Skeletal muscle tissue (tissue), 4 donors: ENCODE data around the gene DLG5. TPM values are rescaled to one million over a fixed set of nuclear protein-coding genes. Genes with fewer than 3 reads are reported as not detected.

Source experiments
- H3K27ac ChIP-seq: one replicate; pipeline ENCODE4 v1.7.0; 2013; ENCODE audit warnings: mild to moderate bottlenecking, low read depth, low read length, inconsistent platforms
- H3K27me3 ChIP-seq, 3 donors: one replicate each; pipeline ENCODE4 v1.7.0; 2013; ENCODE audit warnings: low read length in 3 of 3; ENCODE audit not compliant: control insufficient read depth in 3 of 3, insufficient read depth in 3 of 3
- H3K36me3 ChIP-seq, 3 donors: one replicate each; pipeline ENCODE4 v1.7.0; 2013; ENCODE audit warnings: low read length in 3 of 3; ENCODE audit not compliant: control insufficient read depth in 3 of 3, insufficient read depth in 3 of 3
- H3K4me1 ChIP-seq, 3 donors: one replicate each; pipeline ENCODE4 v1.7.0; 2013; ENCODE audit warnings: low read length in 3 of 3, mild to moderate bottlenecking in 3 of 3; ENCODE audit not compliant: control insufficient read depth in 3 of 3, insufficient read depth in 3 of 3
- H3K4me3 ChIP-seq, 3 donors: one replicate each; pipeline ENCODE4 v1.7.0; 2013; ENCODE audit warnings: low read length in 3 of 3
- H3K9ac ChIP-seq, 3 donors: one replicate each; pipeline ENCODE4 v1.7.0; 2013; ENCODE audit warnings: low read length in 3 of 3, mild to moderate bottlenecking in 3 of 3, moderate library complexity in 2 of 3, low read depth in 1 of 3
- H3K9me3 ChIP-seq, 3 donors: one replicate each; pipeline ENCODE4 v1.7.0; 2013; ENCODE audit warnings: low read length in 3 of 3; ENCODE audit not compliant: control insufficient read depth in 3 of 3
- total RNA-seq: library from RNA; depleted of rRNA; stranded (reverse); fragments of >200 nt; gene quantifications from one replicate; pipeline ENCODE4 v1.2.3, GENCODE V29; 2014
- donor health status: Osteomylitis.

Gene DLG5
- total RNA-seq, 1 donor from 2014 or later: 14.1 TPM

GRCh38 chr10:77809336-77809735 is 117.2 kb downstream of the DLG5 start:
- Histone ChIP-seq H3K36me3 (peaks cover 76 to 80% (median 79%) of the 10 kb centered on the region in 3 donors), H3K4me3 (no peak overlapping the region), H3K27ac (no peak overlapping the region)

GRCh38 chr10:77807706-77808105 is 118.8 kb downstream of the DLG5 start:
- H3K9ac ChIP-seq: no peak overlapping the region
- peaks cover 70 to 80% (median 73%) of the 10 kb centered on the region in 3 donors for H3K36me3 ChIP-seq
- H3K4me1 ChIP-seq: no peaks in the 10 kb centered on the region
- no peaks in the 10 kb centered on the region for H3K9me3 ChIP-seq
- H3K27me3 ChIP-seq: no peaks in the 10 kb centered on the region
- no peak overlapping the region for H3K4me3 ChIP-seq
- no peak overlapping the region for H3K27ac ChIP-seq

More at GRCh38 chr10:77809336-77809735, 117.2 kb downstream of the DLG5 start:
- Histone ChIP-seq H3K27me3 (no peaks in the 10 kb centered on the region), H3K4me1 (no peaks in the 10 kb centered on the region), H3K9ac (no peak overlapping the region), H3K9me3 (no peaks in the 10 kb centered on the region)

- Histone ChIP-seq H3K9me3 (no peaks in the 10 kb centered on the region), H3K9ac (no peak overlapping the region), H3K4me3 (no peak overlapping the region), H3K27ac (no peak overlapping the region), H3K27me3 (no peaks in the 10 kb centered on the region), H3K36me3 (peaks cover 59 to 80% (median 63%) of the 10 kb centered on the region in 3 donors), H3K4me1 (no peaks in the 10 kb centered on the region)
Measured at GRCh38 chr10:77806511-77807157, 119.9 kb downstream of the DLG5 start.

GRCh38 chr10:77805676-77806075 is 120.9 kb downstream of the DLG5 start:
- Histone ChIP-seq H3K36me3 (peaks cover 52 to 74% (median 53%) of the 10 kb centered on the region in 3 donors), H3K27me3 (no peaks in the 10 kb centered on the region), H3K9ac (no peak overlapping the region), H3K27ac (no peak overlapping the region), H3K4me1 (no peaks in the 10 kb centered on the region), H3K4me3 (no peak overlapping the region), H3K9me3 (no peaks in the 10 kb centered on the region)

- Histone ChIP-seq H3K27ac (no peak overlapping the region), H3K9me3 (no peaks in the 10 kb centered on the region), H3K36me3 (peaks cover 42 to 72% (median 44%) of the 10 kb centered on the region in 3 donors), H3K9ac (no peak overlapping the region), H3K27me3 (no peaks in the 10 kb centered on the region), H3K4me3 (no peak overlapping the region), H3K4me1 (no peaks in the 10 kb centered on the region)
Measured at GRCh38 chr10:77804371-77804770, 122.2 kb downstream of the DLG5 start.

- Histone ChIP-seq H3K9me3 (no peaks in the 10 kb centered on the region), H3K27me3 (no peaks in the 10 kb centered on the region), H3K36me3 (peaks cover 41 to 64% (median 44%) of the 10 kb centered on the region in 3 donors), H3K4me1 (no peaks in the 10 kb centered on the region), H3K4me3 (no peak overlapping the region), H3K27ac (no peak overlapping the region), H3K9ac (no peak overlapping the region)
Measured at GRCh38 chr10:77801474-77802161, 124.9 kb downstream of the DLG5 start.

GRCh38 chr10:77800738-77801266 is 125.8 kb downstream of the DLG5 start:
- no peaks in the 10 kb centered on the region for H3K27me3 ChIP-seq
- H3K9ac ChIP-seq: no peak overlapping the region
- H3K4me1 ChIP-seq: no peaks in the 10 kb centered on the region
- H3K4me3 ChIP-seq: no peak overlapping the region
- H3K27ac ChIP-seq: no peak overlapping the region
- H3K36me3 ChIP-seq: peaks cover 43 to 64% (median 44%) of the 10 kb centered on the region in 3 donors
- H3K9me3 ChIP-seq: no peaks in the 10 kb centered on the region

GRCh38 chr10:77800320-77800719 is 126.2 kb downstream of the DLG5 start:
- no peak overlapping the region for H3K9ac ChIP-seq
- H3K27me3 ChIP-seq: no peaks in the 10 kb centered on the region
- H3K4me3 ChIP-seq: no peak overlapping the region
- no peaks in the 10 kb centered on the region for H3K4me1 ChIP-seq
- no peaks in the 10 kb centered on the region for H3K9me3 ChIP-seq
- H3K36me3 ChIP-seq: peaks cover 43 to 64% (median 44%) of the 10 kb centered on the region in 3 donors
- H3K27ac ChIP-seq: no peak overlapping the region

GRCh38 chr10:77799352-77799751 is 127.2 kb downstream of the DLG5 start:
- H3K27me3 ChIP-seq: no peaks in the 10 kb centered on the region
- H3K27ac ChIP-seq: no peak overlapping the region
- H3K4me3 ChIP-seq: no peak overlapping the region
- H3K9me3 ChIP-seq: no peaks in the 10 kb centered on the region
- H3K4me1 ChIP-seq: no peaks in the 10 kb centered on the region
- peaks cover 44 to 64% (median 45%) of the 10 kb centered on the region in 3 donors for H3K36me3 ChIP-seq
- H3K9ac ChIP-seq: no peak overlapping the region

GRCh38 chr10:77798940-77799339 is 127.6 kb downstream of the DLG5 start:
- Histone ChIP-seq H3K4me3 (no peak overlapping the region), H3K36me3 (peaks cover 46 to 67% (median 47%) of the 10 kb centered on the region in 3 donors), H3K9ac (no peak overlapping the region), H3K9me3 (no peaks in the 10 kb centered on the region), H3K27ac (no peak overlapping the region), H3K4me1 (no peaks in the 10 kb centered on the region), H3K27me3 (no peaks in the 10 kb centered on the region)
